Measurements from ENCODE around the gene ASTL. TPM values are rescaled to one million over a fixed set of nuclear protein-coding genes. Genes with fewer than 3 reads are reported as not detected.

Gene ASTL
- total RNA-seq, 1 experiment from 2014 or later = 0.79 TPM

DNA sequence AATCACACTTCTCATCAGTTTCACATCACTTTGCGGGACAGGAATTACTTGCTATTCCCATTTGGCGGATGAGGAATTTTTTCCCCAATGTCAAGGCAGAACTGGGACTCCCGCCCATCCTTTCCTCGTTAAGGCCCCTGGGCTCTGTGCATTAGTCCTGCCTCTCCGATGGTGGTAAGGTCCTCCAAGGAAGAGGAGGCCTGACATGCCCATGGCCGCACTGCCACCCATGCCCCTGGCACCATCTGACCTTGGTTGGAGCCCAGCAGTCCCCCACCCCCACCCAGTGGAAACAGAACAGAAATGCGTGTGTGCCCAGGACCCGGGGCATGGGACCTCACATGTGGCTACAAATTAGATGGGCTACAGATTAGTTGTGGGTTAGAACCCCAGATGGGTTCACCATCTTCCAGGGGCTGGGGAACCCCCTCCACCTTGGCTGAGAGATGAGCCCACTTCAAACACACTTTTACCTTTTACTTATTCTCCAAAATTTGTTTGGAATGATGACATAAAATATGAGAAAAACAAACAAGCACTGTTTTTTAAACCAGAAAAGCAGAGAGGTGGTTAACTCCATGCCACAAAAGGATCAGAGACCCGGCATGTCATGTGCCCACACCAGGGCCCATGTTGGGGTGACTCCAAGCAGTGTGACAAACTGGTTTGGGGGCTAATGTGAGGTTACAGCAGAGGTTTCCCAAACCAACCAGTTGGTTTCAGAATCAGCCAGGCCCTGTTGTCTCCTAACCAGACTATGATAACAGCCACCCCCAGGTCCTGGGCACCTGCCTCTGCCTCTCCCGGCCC lies 17.9 kb upstream of the ASTL start:
- ATAC-seq (no peak), DNase-seq (ENCODE audit: low spot score) (no peak)
- Mint-ChIP-seq H3K9me3 (peaks cover 3% of the 10 kb centered on the region; the same call in 1 of the 2 replicates), H3K27me3 (ENCODE audit: low read depth) (no peaks in the 10 kb centered on the region; the same call in 1 of the 2 replicates), H3K4me1 (peaks cover 30% of the 10 kb centered on the region), H3K36me3 (no peaks in the 10 kb centered on the region), H3K4me3 (no peak overlapping the region), H3K27ac (no peak overlapping the region)
- CTCF ChIA-PET = interaction anchor here (0.8 to 3.9 kb wide), 3 partner anchors 12 to 18 kb away, joined by 3 to 23 read pairs (median 4); no protein-coding TSS in a partner anchor
- POLR2A ChIA-PET = interaction anchor here (0.5 to 0.7 kb wide), 2 partner anchors 52 to 114 kb away, joined by 3 to 4 read pairs; partner anchors contain the start of gene STARD7
- no peak for TF ChIP-seq SMAD3 (CRISPR knock-in tag; IDR thresholded peaks at IDR 0.05; ENCODE audit: borderline replicate concordance)
- TF ChIP-seq ZNF263 (CRISPR knock-in tag; IDR thresholded peaks at IDR 0.05; ENCODE audit: low read depth) = no peak
- no peak for TF ChIP-seq CREM (CRISPR knock-in tag; IDR thresholded peaks at IDR 0.05)
- no peak for TF ChIP-seq HMGXB4 (CRISPR knock-in tag; IDR thresholded peaks at IDR 0.05)
- no peak for TF ChIP-seq ZNF232 (CRISPR knock-in tag; IDR thresholded peaks at IDR 0.05)
- TF ChIP-seq, protein P1, sequence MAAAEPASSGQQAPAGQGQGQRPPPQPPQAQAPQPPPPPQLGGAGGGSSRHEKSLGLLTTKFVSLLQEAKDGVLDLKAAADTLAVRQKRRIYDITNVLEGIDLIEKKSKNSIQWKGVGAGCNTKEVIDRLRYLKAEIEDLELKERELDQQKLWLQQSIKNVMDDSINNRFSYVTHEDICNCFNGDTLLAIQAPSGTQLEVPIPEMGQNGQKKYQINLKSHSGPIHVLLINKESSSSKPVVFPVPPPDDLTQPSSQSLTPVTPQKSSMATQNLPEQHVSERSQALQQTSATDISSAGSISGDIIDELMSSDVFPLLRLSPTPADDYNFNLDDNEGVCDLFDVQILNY (CRISPR knock-in tag; IDR thresholded peaks at IDR 0.05) = no peak
- no peak for TF ChIP-seq HMGA2 (CRISPR knock-in tag; IDR thresholded peaks at IDR 0.05)
- no peak for TF ChIP-seq ZNF512 (CRISPR knock-in tag; IDR thresholded peaks at IDR 0.05; ENCODE audit: borderline replicate concordance)

DNA sequence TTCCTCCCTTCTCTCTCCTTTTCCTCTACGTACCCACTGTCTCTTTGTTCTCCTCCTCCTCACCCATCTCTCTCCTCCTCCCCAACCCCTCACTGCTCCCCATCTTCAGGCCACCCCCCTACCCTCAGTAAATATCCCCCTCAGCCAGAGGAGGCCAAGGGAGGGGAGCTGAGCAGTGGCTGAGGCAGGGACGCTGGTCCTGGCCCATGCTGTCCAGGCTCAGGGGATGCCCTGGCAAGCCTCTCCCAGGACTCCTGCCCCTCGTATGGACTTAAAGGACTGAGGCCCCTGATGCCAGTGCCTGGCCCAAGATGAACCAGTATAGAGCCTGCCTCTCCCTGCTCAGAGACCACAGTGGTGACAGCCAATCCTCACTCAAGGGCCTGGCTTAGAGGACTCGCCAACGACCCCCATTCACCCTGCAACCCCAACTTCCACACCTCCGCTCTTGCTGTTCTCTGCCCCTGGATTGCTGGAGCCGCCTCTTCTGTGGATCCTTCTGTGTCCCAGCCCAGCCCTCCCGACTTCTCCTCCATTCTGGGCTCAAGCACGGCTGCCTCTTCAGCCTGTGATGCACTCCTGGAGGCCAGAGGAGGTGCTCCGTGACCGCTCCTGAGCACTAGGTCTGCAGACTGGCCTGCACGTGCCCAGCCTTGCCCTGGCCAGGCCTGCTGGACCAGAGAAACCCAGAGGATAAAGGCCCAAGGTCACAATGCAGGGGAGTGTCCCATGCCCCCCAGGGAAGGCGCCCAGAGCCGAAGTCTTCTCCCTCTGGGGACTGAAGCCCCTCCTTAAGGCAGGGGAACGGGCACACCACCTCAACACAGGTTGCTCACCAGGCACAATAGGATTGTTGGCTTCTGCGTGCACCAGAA lies 16.4 kb upstream of the ASTL start:
- no peaks in the 10 kb centered on the region; the same call in 1 of the 2 replicates for H3K27me3 Mint-ChIP-seq (ENCODE audit: low read depth)
- ChIA-PET CTCF (interaction anchor here (0.8 to 1.0 kb wide), 4 partner anchors 15 to 20 kb away, joined by 3 to 4 read pairs (median 4); partner anchors contain the start of gene ASTL), POLR2A (no interaction called here)
- no peak overlapping the region for H3K4me3 Mint-ChIP-seq
- no peaks in the 10 kb centered on the region for H3K36me3 Mint-ChIP-seq
- ATAC-seq = no peak
- no peak for DNase-seq (ENCODE audit: low spot score)
- H3K4me1 Mint-ChIP-seq = peaks cover 30% of the 10 kb centered on the region
- H3K9me3 Mint-ChIP-seq = no peaks in the 10 kb centered on the region
- H3K27ac Mint-ChIP-seq = no peak overlapping the region
- TF ChIP-seq ZNF416 (CRISPR knock-in tag; IDR thresholded peaks at IDR 0.05) (no peak), JAZF1 (CRISPR knock-in tag; IDR thresholded peaks at IDR 0.05) (no peak), TP53 (CRISPR knock-in tag; IDR thresholded peaks at IDR 0.05) (no peak), RORB (CRISPR knock-in tag; IDR thresholded peaks at IDR 0.05) (no peak), AR (CRISPR knock-in tag; IDR thresholded peaks at IDR 0.05) (no peak), NFYB (CRISPR knock-in tag; conservative IDR thresholded peaks at IDR 0.05; ENCODE audit: low read depth) (no peak), CREM (CRISPR knock-in tag; IDR thresholded peaks at IDR 0.05) (no peak), FOXJ3 (CRISPR knock-in tag; IDR thresholded peaks at IDR 0.05; ENCODE audit: borderline replicate concordance) (no peak), ESRRA (CRISPR knock-in tag; IDR thresholded peaks at IDR 0.05; ENCODE audit: borderline replicate concordance) (no peak), SMAD3 (CRISPR knock-in tag; IDR thresholded peaks at IDR 0.05; ENCODE audit: borderline replicate concordance) (no peak), RELA (CRISPR knock-in tag; IDR thresholded peaks at IDR 0.05; ENCODE audit: borderline replicate concordance) (no peak), JUN (CRISPR knock-in tag; IDR thresholded peaks at IDR 0.05) (no peak), HMGA2 (CRISPR knock-in tag; IDR thresholded peaks at IDR 0.05) (no peak)
